Heart left ventricle (tissue), 13 donors: ENCODE results near the gene PLEKHA7.

ENCODE experiments used
- CTCF ChIP-seq, 12 donors: fragments of 200-600 bp; sonication (generic) in 4 of 12; IDR thresholded peaks; one replicate each; pipeline versions ENCODE4 v1.5.0 to v1.8.0; 2018 to 2022; ENCODE audit warnings: antibody characterized with exemption in 12 of 12, mild to moderate bottlenecking in 5 of 12
- POLR2A ChIP-seq, 2 donors: fragments of 450-650 bp; IDR thresholded peaks; one replicate each; pipeline ENCODE4 v1.6.1; 2017; ENCODE audit warnings: antibody characterized with exemption in 2 of 2, mild to moderate bottlenecking in 2 of 2, moderate library complexity in 2 of 2
- donor health status: ischemic (EF 13 %, LVEDD 7.1; RV severe dilation, severe dysfunction).
- donor health status: DM: no; HTN: yes; CAD: no.
- donor health status: DM: no; HTN: no; CAD: no.
- donor health status: ischemic (EF 25% LVEDD 6.9; RV normal size, moderate dysfunction).
- donor health status: ischemic (EF 25% LVEDD 5.7; RV mildly dilated, moderate dysfunction).
- donor health status: ischemic (EF 35%, LVEDD 5.7; RV mildly dilated, moderate dysfunction).
- donor health status: nonischemic (EF 11% LVEDD 7.7; RV severe dilation, severe dysfunction).
- donor health status: DM: yes; HTN: yes; CAD: no.
- donor health status: PGD.
- donor health status: ischemic (EF 29% LVEDD 5.4; RV normal size, mild dysfunction).
- donor health status: nonischemic (EF 23%, LVEDD 6.1; RV moderate dilation, normal function).

GRCh38 chr11:16783321-16783801, 230.9 kb downstream of the PLEKHA7 start:
- no peak for TF ChIP-seq CTCF (IDR thresholded peaks at IDR 0.05)
- TF ChIP-seq POLR2A (IDR thresholded peaks at IDR 0.05): no peak
